Lower leg skin (tissue), 4 donors: Measurements from ENCODE around the gene STAT5A. TPM values are rescaled to one million over a fixed set of nuclear protein-coding genes. Genes with fewer than 3 reads are reported as not detected.
"Not testable (repeated sequence)": the region's sequence is repeated elsewhere in the genome, so short reads cannot be mapped to it uniquely, and the experiment has no call there.

Source experiments
- DNase-seq, 2 donors: peaks; one replicate each; pipeline ENCODE4 v3.0.0-alpha.2; 2019; ENCODE audit warnings: low spot score in 2 of 2
- H3K4me3 ChIP-seq: fragments of 200-600 bp; sonication (generic); 2 replicates; pipeline ENCODE4 v1.5.1; 2017; ENCODE audit warnings: mild to moderate bottlenecking, low read depth; ENCODE audit not compliant: poor library complexity, severe bottlenecking
- POLR2A ChIP-seq, 2 donors: fragments of 450-650 bp; IDR thresholded peaks; one replicate each; pipeline ENCODE4 v1.6.1; 2016 to 2017; ENCODE audit warnings: antibody characterized with exemption in 2 of 2, mild to moderate bottlenecking in 1 of 2, moderate library complexity in 1 of 2
- WGBS, 2 donors: methylation state at CpG; one replicate each; pipeline ENCODE4 v1.1.5; 2018; 5-methylcytosine and 5-hydroxymethylcytosine counted together
- intact Hi-C: fragments of 100-400 bp; cut with DNase I; formaldehyde crosslinking; loops from one replicate; pipeline ENCODE4 v1.15.0; 2023; ENCODE audit warnings: low total_unique reads
- total RNA-seq, 4 donors: library from RNA; depleted of rRNA; stranded (reverse); fragments of >200 nt; gene quantifications; one replicate each; pipeline ENCODE4 v1.1.0, GENCODE V29; 2016
- TF ChIP-seq, protein P1 (sequence below), 3 donors: fragments of 450-650 bp; IDR thresholded peaks; one replicate each; pipeline ENCODE4 v1.5.1; 2016; ENCODE audit warnings: antibody characterized with exemption in 3 of 3, mild to moderate bottlenecking in 3 of 3, moderate library complexity in 2 of 3

Gene STAT5A
- total RNA-seq: 10 to 100 TPM; 25.1 to 60.9 (median 48.0) TPM

GRCh38 chr17:42287977-42288802 lies at the start of gene STAT5A:
Gene STAT5A, plus strand, starts transcription at chr17:42288498. Its CDS starts 914 bp downstream, at chr17:42289412.
- peak; percentile 91 to 98 for DNase-seq
- H3K4me3 ChIP-seq: peak within 1 kb of the TSS; percentile 57
- intact Hi-C loops: no loop called here
- TF ChIP-seq, protein P1, sequence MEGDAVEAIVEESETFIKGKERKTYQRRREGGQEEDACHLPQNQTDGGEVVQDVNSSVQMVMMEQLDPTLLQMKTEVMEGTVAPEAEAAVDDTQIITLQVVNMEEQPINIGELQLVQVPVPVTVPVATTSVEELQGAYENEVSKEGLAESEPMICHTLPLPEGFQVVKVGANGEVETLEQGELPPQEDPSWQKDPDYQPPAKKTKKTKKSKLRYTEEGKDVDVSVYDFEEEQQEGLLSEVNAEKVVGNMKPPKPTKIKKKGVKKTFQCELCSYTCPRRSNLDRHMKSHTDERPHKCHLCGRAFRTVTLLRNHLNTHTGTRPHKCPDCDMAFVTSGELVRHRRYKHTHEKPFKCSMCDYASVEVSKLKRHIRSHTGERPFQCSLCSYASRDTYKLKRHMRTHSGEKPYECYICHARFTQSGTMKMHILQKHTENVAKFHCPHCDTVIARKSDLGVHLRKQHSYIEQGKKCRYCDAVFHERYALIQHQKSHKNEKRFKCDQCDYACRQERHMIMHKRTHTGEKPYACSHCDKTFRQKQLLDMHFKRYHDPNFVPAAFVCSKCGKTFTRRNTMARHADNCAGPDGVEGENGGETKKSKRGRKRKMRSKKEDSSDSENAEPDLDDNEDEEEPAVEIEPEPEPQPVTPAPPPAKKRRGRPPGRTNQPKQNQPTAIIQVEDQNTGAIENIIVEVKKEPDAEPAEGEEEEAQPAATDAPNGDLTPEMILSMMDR (IDR thresholded peaks at IDR 0.05): no peak
- peak in 1 of 2 donors; percentile 49 for TF ChIP-seq POLR2A (IDR thresholded peaks at IDR 0.05)
- 2 to 4% methylated on average over 53 to 55 of the region's 88 CpGs for WGBS, 2 donors

GRCh38 chr17:42239576-42239975 lies 48.7 kb upstream of the STAT5A start:
- 92 to 94% methylated on average over 7 of the region's 7 CpGs for whole genome bisulfite sequencing, 2 donors
- intact Hi-C loops: not testable (repeated sequence)
- DNase-seq: peak in 1 of 2 donors; percentile 20

DNA sequence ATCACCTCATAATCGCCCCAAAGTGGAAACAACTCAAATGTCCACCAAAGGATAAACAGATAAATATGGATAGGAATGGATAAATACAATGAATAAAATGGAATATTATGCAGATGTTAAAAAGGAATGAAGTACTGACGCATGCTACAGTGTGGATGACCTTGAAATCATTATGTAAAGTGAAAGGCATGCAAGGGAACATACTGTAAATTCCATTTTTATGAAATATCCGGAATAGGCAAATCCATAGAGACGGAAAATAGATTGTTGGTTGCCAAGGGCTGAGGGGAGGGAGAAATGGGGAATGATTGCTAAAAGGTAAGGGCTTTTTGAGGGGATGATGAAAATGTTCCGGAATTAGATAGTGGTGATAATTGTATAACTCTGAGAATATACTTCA lies 48.1 kb upstream of the STAT5A start:
- intact Hi-C loops: no loop called here
- no peak overlapping the region for H3K4me3 ChIP-seq
- no peak for DNase-seq
- TF ChIP-seq, protein P1 (IDR thresholded peaks at IDR 0.05): no peak
- no peak for TF ChIP-seq POLR2A (IDR thresholded peaks at IDR 0.05)
- WGBS, 2 donors: 86 to 88% methylated on average over 5 of the region's 5 CpGs

More at GRCh38 chr17:42239576-42239975, 48.7 kb upstream of the STAT5A start:
- not testable (repeated sequence) for H3K4me3 ChIP-seq

DNA sequence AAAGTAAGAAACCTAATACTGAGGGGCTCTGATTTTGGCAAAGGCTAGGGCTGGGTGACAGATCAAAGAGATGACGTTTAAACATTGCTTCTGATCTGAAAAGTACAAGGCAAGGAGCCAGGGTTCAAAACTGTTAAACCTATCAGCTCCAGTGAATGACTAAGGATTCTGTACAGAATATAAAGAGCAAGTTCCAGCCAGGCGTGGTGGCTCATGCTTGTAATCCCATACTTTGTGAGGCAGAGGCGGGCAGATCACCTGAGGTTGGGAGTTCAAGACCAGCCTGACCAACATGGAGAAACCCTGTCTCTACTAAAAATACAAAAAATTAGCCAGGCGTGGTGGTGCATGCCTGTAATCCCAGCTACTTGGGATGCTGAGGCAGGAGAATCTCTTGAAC lies 47.4 kb upstream of the STAT5A start:
- 71 to 84% methylated on average over 4 of the region's 4 CpGs for WGBS, 2 donors
- peak in 1 of 2 donors; percentile 48 for DNase-seq
- H3K4me3 ChIP-seq, intact Hi-C loops: not testable (repeated sequence)

DNA sequence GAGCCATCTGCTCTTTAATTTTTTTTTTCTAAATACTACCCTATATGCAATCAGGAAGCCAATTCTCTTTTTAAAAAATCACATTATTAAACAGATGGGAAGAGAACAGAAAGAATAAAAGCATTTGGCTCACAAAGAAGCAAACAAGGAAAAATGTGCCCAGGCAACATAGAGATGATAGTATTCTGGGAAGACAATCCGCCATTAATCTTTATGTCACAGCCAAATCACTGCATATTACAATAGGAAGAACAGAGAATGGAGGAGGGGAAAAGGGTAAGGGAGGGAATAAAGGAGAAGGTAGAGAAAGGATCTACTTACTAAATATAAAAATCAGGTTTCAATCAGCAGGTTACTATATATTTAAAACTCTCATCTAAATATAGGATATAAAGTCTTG lies 46.4 kb upstream of the STAT5A start:
- 67 to 86% methylated on average over 1 of the region's 1 CpG for WGBS, 2 donors
- H3K4me3 ChIP-seq: no peak overlapping the region
- intact Hi-C loops: no loop called here
- DNase-seq: no peak
- TF ChIP-seq, protein P1 (IDR thresholded peaks at IDR 0.05): no peak
- no peak for TF ChIP-seq POLR2A (IDR thresholded peaks at IDR 0.05)

DNA sequence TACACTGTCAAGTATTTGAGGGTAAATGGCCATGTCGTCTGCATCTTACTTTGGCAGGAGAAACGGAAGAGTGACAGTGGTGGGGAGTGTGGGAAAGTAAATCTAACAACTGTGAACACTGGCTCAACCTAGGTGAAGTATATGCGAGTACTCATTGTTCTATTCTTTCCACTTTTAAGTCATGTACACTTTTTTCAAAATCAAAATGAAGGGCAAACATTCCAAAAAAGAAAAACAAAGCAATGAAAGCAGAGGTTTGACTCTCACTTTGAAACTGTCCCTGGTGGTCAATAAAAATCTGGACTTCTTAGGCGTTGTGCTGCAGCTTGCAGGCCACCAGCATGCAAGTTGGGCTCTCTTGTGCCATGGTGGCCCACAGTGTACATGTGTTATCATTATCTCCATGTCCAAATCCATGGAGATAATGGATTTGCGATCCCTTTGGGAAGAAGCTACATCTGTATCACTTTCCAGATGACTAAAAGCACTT lies 44.8 kb upstream of the STAT5A start:
- TF ChIP-seq, protein P1 (IDR thresholded peaks at IDR 0.05): no peak
- no peak for TF ChIP-seq POLR2A (IDR thresholded peaks at IDR 0.05)
- intact Hi-C loops: no loop called here
- 78 to 89% methylated on average over 5 of the region's 5 CpGs for WGBS, 2 donors
- no peak overlapping the region for H3K4me3 ChIP-seq
- no peak for DNase-seq

DNA sequence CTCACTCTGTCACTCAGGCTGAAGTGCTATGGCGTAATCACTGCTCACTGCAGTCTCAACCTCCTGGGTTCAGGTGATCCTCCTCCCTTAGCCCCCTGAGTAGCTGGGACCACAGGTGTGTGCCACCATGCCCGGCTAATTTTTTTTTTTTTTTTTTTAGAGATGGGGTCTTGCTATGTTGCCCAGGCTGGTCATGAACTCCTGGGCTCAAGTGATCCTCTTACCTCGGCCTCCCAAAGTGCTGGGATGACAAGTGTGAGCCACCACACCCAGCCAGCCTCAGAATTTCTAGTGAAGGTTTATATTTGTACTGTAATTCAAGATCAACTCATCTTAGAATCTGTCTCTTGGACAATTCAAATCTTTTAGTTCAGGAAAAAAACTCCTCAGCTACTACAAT lies 44.2 kb upstream of the STAT5A start:
- 94 to 97% methylated on average over 3 of the region's 3 CpGs for WGBS, 2 donors
- H3K4me3 ChIP-seq, DNase-seq, intact Hi-C loops: not testable (repeated sequence)

DNA sequence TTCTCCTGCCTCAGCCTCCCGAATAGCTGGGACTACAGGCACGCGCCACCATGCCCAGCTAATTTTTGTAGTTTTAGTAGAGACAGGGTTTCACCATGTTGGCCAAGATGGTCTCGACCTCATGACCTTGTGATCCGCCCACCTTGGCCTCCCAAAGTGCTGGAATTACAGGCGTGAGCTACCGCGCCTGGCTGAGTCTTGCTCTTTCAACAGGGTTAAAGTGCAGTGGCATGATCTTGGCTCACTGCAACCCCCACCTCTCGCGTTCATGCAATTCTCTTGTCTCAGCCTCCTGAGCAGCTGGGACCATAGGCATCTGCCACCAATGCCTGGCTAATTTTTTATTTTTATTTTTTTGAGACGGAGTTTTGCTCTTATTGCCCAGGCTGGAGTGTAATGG lies 43.1 kb upstream of the STAT5A start:
- intact Hi-C loops, H3K4me3 ChIP-seq: not testable (repeated sequence)
- WGBS, 2 donors: 96% methylated on average over 11 of the region's 11 CpGs
- DNase-seq: peak in 1 of 2 donors; percentile 42
